Right lung (tissue), 10 donors: ENCODE results near the gene MYOCD. TPM values are rescaled to one million over a fixed set of nuclear protein-coding genes. Genes with fewer than 3 reads are reported as not detected.
A peak's percentile ranks its signal among the peaks of the same experiment; 100 is the strongest.
"Not testable (repeated sequence)": the region's sequence is repeated elsewhere in the genome, so short reads cannot be mapped to it uniquely, and the experiment has no call there.

ENCODE experiments used
- DNase-seq, 2 donors: peaks; one replicate each; pipeline ENCODE4 v3.0.0-alpha.2; 2013
- long read RNA-seq, 8 donors: transcript quantifications; one replicate each; lab custom pipeline, GENCODE V29; 2026
- polyA plus RNA-seq, 5 donors: library from polyadenylated mRNA; unstranded; fragments of 120-200 nt; gene quantifications; one replicate each; pipeline versions ENCODE4 v1.2.1 to v1.2.3, GENCODE V29; 2013; ENCODE audit warnings: inconsistent platforms in 1 of 5, low replicate concordance in 1 of 5; ENCODE audit not compliant: insufficient read length in 5 of 5, insufficient read depth in 1 of 5

Gene MYOCD
- 10 to 100 TPM in 3 of 5 donors, 1 to 10 TPM in 2; 6.1 to 17.1 (median 10.3) TPM for polyA plus RNA-seq
- long read RNA-seq, donor 1 = 0 reads
- long read RNA-seq, donor 2, full-length matches to known transcripts = 1 of 1 reads
- long read RNA-seq, donor 2, partial matches to known transcripts = 0 of 1 reads
- long read RNA-seq, donor 2, other reads (novel, unspliced or antisense) = 0 of 1 reads
- long read RNA-seq, donor 3, partial matches to known transcripts = 9 of 9 reads
- long read RNA-seq, donor 3, other reads (novel, unspliced or antisense) = 0 of 9 reads
- long read RNA-seq, donor 4 = 0 reads
- long read RNA-seq, donor 5 = 0 reads
- long read RNA-seq, donor 6, full-length matches to known transcripts = 1 of 13 reads
- long read RNA-seq, donor 6, partial matches to known transcripts = 12 of 13 reads
- long read RNA-seq, donor 6, other reads (novel, unspliced or antisense) = 0 of 13 reads
- long read RNA-seq, donor 7, full-length matches to known transcripts = 1 of 1 reads
- long read RNA-seq, donor 7, partial matches to known transcripts = 0 of 1 reads
- long read RNA-seq, donor 7, other reads (novel, unspliced or antisense) = 0 of 1 reads
- long read RNA-seq, donor 8, full-length matches to known transcripts = 1 of 1 reads
- long read RNA-seq, donor 8, partial matches to known transcripts = 0 of 1 reads
- long read RNA-seq, donor 8, other reads (novel, unspliced or antisense) = 0 of 1 reads

GRCh38 chr17:12665263-12666210, at the start of gene MYOCD:
Gene MYOCD (plus strand): TSS chr17:12665890. CDS start chr17:12666189, 299 bp downstream.
- DNase-seq = no peak

- DNase-seq = no peak
Measured at GRCh38 chr17:12616161-12616560, 49.5 kb upstream of the MYOCD start.

- no peak for DNase-seq
Measured at GRCh38 chr17:12618557-12618956, 47.1 kb upstream of the MYOCD start.

GRCh38 chr17:12619459-12620199, 46.1 kb upstream of the MYOCD start:
- no peak for DNase-seq

- DNase-seq = no peak
Measured at GRCh38 chr17:12620200-12620720, 45.4 kb upstream of the MYOCD start.

GRCh38 chr17:12622726-12623125, 43.0 kb upstream of the MYOCD start:
- DNase-seq = no peak

- no peak for DNase-seq
Measured at GRCh38 chr17:12623220-12623848, 42.4 kb upstream of the MYOCD start.

- DNase-seq = no peak
Measured at GRCh38 chr17:12624211-12624610, 41.5 kb upstream of the MYOCD start.

GRCh38 chr17:12625092-12625491, 40.6 kb upstream of the MYOCD start:
- DNase-seq = no peak

- DNase-seq = no peak
Measured at GRCh38 chr17:12627177-12627629, 38.5 kb upstream of the MYOCD start.

GRCh38 chr17:12627781-12628451, 37.8 kb upstream of the MYOCD start:
- no peak for DNase-seq

GRCh38 chr17:12631076-12631475, 34.6 kb upstream of the MYOCD start:
- DNase-seq = no peak

- DNase-seq = no peak
Measured at GRCh38 chr17:12632785-12633184, 32.9 kb upstream of the MYOCD start.

- DNase-seq = no peak
Measured at GRCh38 chr17:12634789-12635414, 30.8 kb upstream of the MYOCD start.

- DNase-seq = not testable (repeated sequence)
Measured at GRCh38 chr17:12635996-12636395, 29.7 kb upstream of the MYOCD start.

GRCh38 chr17:12637015-12637414, 28.7 kb upstream of the MYOCD start:
- peak; percentile 31 to 32 for DNase-seq

GRCh38 chr17:12637745-12638651, 27.7 kb upstream of the MYOCD start:
- DNase-seq = no peak

- no peak for DNase-seq
Measured at GRCh38 chr17:12640364-12640763, 25.3 kb upstream of the MYOCD start.
